Upper lobe of right lung (tissue), 1 donor: ENCODE results near the gene POP5. TPM values are rescaled to one million over a fixed set of nuclear protein-coding genes. Genes with fewer than 3 reads are reported as not detected.
A peak's percentile ranks its signal among the peaks of the same experiment; 100 is the strongest.
"Not testable (repeated sequence)": the region's sequence is repeated elsewhere in the genome, so short reads cannot be mapped to it uniquely, and the experiment has no call there.

Source experiments
- ATAC-seq: fragments of 200-7000 bp; cut with Tn5 transposase; one replicate; pipeline ENCODE4 v1.9.1; 2020; ENCODE audit warnings: mild to moderate bottlenecking, moderate library complexity
- DNase-seq: peaks from one replicate; pipeline ENCODE4 v3.0.0-alpha.2; 2020
- H3K27ac ChIP-seq: fragments of 200-600 bp; one replicate; pipeline ENCODE4 v1.8.0; 2022
- H3K27me3 ChIP-seq: fragments of 200-600 bp; one replicate; pipeline ENCODE4 v1.8.0; 2022; ENCODE audit warnings: mild to moderate bottlenecking
- H3K36me3 ChIP-seq: fragments of 200-600 bp; one replicate; pipeline ENCODE4 v1.8.0; 2022
- H3K4me1 ChIP-seq: fragments of 200-600 bp; one replicate; pipeline ENCODE4 v1.8.0; 2022
- H3K4me3 ChIP-seq: fragments of 200-600 bp; one replicate; pipeline ENCODE4 v1.8.0; 2022; ENCODE audit warnings: mild to moderate bottlenecking
- H3K9me3 ChIP-seq: fragments of 200-600 bp; one replicate; pipeline ENCODE4 v1.8.0; 2022
- CTCF ChIP-seq: fragments of 200-600 bp; IDR thresholded peaks from one replicate; pipeline ENCODE4 v1.8.0; 2022; ENCODE audit warnings: antibody characterized with exemption
- intact Hi-C: fragments of 100-400 bp; cut with DNase I; formaldehyde crosslinking; loops from one replicate; pipeline ENCODE4 v1.11.0; 2022
- total RNA-seq: library from RNA; stranded (reverse); fragmentation: NEBNext Ultra II Directional; extraction: Animal tissue kit (Norgen Biotek cat#: 25700); gene quantifications from one replicate; pipeline ENCODE4 v1.2.1, GENCODE V29; 2021
- donor health status: DM: no; HTN: yes; CAD: no; lungs with severe emphysema.

POP5 gene
- total RNA-seq, 1 donor from 2014 or later, result 41.1 TPM

GRCh38 chr12:120532701-120533238 is 48.4 kb downstream of the POP5 start:
- ATAC-seq, result no peak
- no peaks in the 10 kb centered on the region for H3K36me3 ChIP-seq
- no peak overlapping the region for H3K4me3 ChIP-seq
- peaks cover 36% of the 10 kb centered on the region for H3K4me1 ChIP-seq
- H3K27me3 ChIP-seq, result no peaks in the 10 kb centered on the region
- no peaks in the 10 kb centered on the region for H3K9me3 ChIP-seq
- no peak for DNase-seq
- no peak for TF ChIP-seq CTCF
- intact Hi-C loops, result no loop called here
- no peak overlapping the region for H3K27ac ChIP-seq

GRCh38 chr12:120530418-120530761 is 50.8 kb downstream of the POP5 start:
- H3K27me3 ChIP-seq, intact Hi-C loops: not testable (repeated sequence)
- H3K4me3 ChIP-seq, result peak overlapping the region; percentile 83

GRCh38 chr12:120529641-120530417 is 51.4 kb downstream of the POP5 start:
- no peak for TF ChIP-seq CTCF
- H3K27me3 ChIP-seq, result no peaks in the 10 kb centered on the region
- DNase-seq (no peak), ATAC-seq (peak; percentile 43)
- no peaks in the 10 kb centered on the region for H3K36me3 ChIP-seq
- intact Hi-C loops, result no loop called here
- H3K4me3 ChIP-seq, result peak overlapping the region; percentile 83
- peaks cover 14% of the 10 kb centered on the region for H3K4me1 ChIP-seq
- no peaks in the 10 kb centered on the region for H3K9me3 ChIP-seq
- H3K27ac ChIP-seq, result peak overlapping the region; percentile 97

More at GRCh38 chr12:120530418-120530761, 50.8 kb downstream of the POP5 start:
- H3K9me3 ChIP-seq, H3K36me3 ChIP-seq, DNase-seq, ATAC-seq: not testable (repeated sequence)
- Histone ChIP-seq H3K4me1 (peaks cover 14% of the 10 kb centered on the region), H3K27ac (peak overlapping the region; percentile 97)

- Histone ChIP-seq H3K4me3 (peak within 1 kb of the TSS; percentile 83), H3K9me3 (no peaks in the 10 kb centered on the region), H3K4me1 (peaks cover 14% of the 10 kb centered on the region), H3K36me3 (no peaks in the 10 kb centered on the region), H3K27me3 (no peaks in the 10 kb centered on the region), H3K27ac (peak within 1 kb of the TSS; percentile 97)
- intact Hi-C loops, result no loop called here
- ATAC-seq (peak; percentile 98), DNase-seq (peak; percentile 94)
- TF ChIP-seq CTCF, result no peak
Measured at GRCh38 chr12:120528861-120529525, 52.2 kb downstream of the POP5 start, which contains the start of gene COQ5. TSS of gene COQ5 (minus strand) at chr12:120529158. CDS start at chr12:120529141, 17 bp downstream.

Other genes starting within 250 kb of the POP5 start
- gene MSI1, start 212.2 kb downstream of the POP5 start, total RNA-seq, result 0.46 TPM
- gene COX6A1, start 143.3 kb downstream of the POP5 start, total RNA-seq, result 258 TPM
- 21.1 TPM for gene TRIAP1, start 135.0 kb downstream of the POP5 start, total RNA-seq
- 29.3 TPM for gene GATC, start 135.0 kb downstream of the POP5 start, total RNA-seq
- gene SRSF9, start 111.7 kb downstream of the POP5 start, total RNA-seq, result 116 TPM
- gene DYNLL1, start 85.3 kb downstream of the POP5 start, total RNA-seq, result 242 TPM
- gene COQ5, start 52.2 kb downstream of the POP5 start, total RNA-seq, result 19.6 TPM
- gene RNF10, start 47.0 kb downstream of the POP5 start, total RNA-seq, result 190 TPM
- 0.23 TPM for gene CABP1, start 59.2 kb upstream of the POP5 start, total RNA-seq
- gene MLEC, start 105.7 kb upstream of the POP5 start, total RNA-seq, result 115 TPM
- gene UNC119B, start 129.1 kb upstream of the POP5 start, total RNA-seq, result 23.0 TPM
- 20.9 TPM for gene ACADS, start 144.4 kb upstream of the POP5 start, total RNA-seq